Measurements from ENCODE around the gene NES. TPM values are rescaled to one million over a fixed set of nuclear protein-coding genes. Genes with fewer than 3 reads are reported as not detected.

NES gene
- polyA plus RNA-seq, 4 donors: 0.22 to 17.9 (median 6.4) TPM

- FAIRE-seq (no peak), DNase-seq (peak in 1 of 2 donors; percentile 60)
- Histone ChIP-seq H3K4me3 (ENCODE audit: low read depth in 1 of 3, low read length in 3 of 3) (no peak overlapping the region), H3K4me1 (ENCODE audit: control insufficient read depth in 3 of 3, insufficient read depth in 2 of 3, low read depth in 1 of 3, low read length in 2 of 3) (peaks cover 0 to 19% (median 0%) of the 10 kb centered on the region in 3 donors), H3K27me3 (ENCODE audit: control insufficient read depth in 3 of 3, insufficient read depth in 3 of 3, low read length in 3 of 3) (peaks cover 6 to 30% (median 12%) of the 10 kb centered on the region in 3 donors), H3K36me3 (ENCODE audit: control insufficient read depth in 3 of 3, insufficient read depth in 2 of 3, low read depth in 1 of 3, low read length in 3 of 3) (no peaks in the 10 kb centered on the region), H3K9me3 (ENCODE audit: control insufficient read depth in 2 of 2, insufficient read depth in 1 of 2, low read depth in 1 of 2, low read length in 1 of 2) (no peaks in the 10 kb centered on the region), H3K27ac (ENCODE audit: low read depth in 1 of 3, low read length in 2 of 3) (no peak overlapping the region)
- 61 to 82% (median 71%) methylated on average over 8 of the region's 8 CpGs for WGBS, 3 donors
Measured at GRCh38 chr1:156681196-156681960, 4.2 kb upstream of the NES start.

- H3K4me1 ChIP-seq (ENCODE audit: control insufficient read depth in 3 of 3, insufficient read depth in 2 of 3, low read depth in 1 of 3, low read length in 2 of 3): peaks cover 0 to 19% (median 0%) of the 10 kb centered on the region in 3 donors
- H3K36me3 ChIP-seq (ENCODE audit: control insufficient read depth in 3 of 3, insufficient read depth in 2 of 3, low read depth in 1 of 3, low read length in 3 of 3): no peaks in the 10 kb centered on the region
- H3K27ac ChIP-seq (ENCODE audit: low read depth in 1 of 3, low read length in 2 of 3): no peak overlapping the region
- 39 to 61% (median 58%) methylated on average over 2 of the region's 2 CpGs for WGBS, 3 donors
- peaks cover 7 to 44% (median 13%) of the 10 kb centered on the region in 3 donors for H3K27me3 ChIP-seq (ENCODE audit: control insufficient read depth in 3 of 3, insufficient read depth in 3 of 3, low read length in 3 of 3)
- H3K4me3 ChIP-seq (ENCODE audit: low read depth in 1 of 3, low read length in 3 of 3): no peak overlapping the region
- DNase-seq (no peak), FAIRE-seq (no peak)
- H3K9me3 ChIP-seq (ENCODE audit: control insufficient read depth in 2 of 2, insufficient read depth in 1 of 2, low read depth in 1 of 2, low read length in 1 of 2): no peaks in the 10 kb centered on the region
Measured at GRCh38 chr1:156680056-156680455, 2.8 kb upstream of the NES start.

GRCh38 chr1:156677616-156678596 lies 699 bp upstream of the NES start:
- peak overlapping the region in 1 of 3 donors; percentile 53 for H3K4me3 ChIP-seq (ENCODE audit: low read depth in 1 of 3, low read length in 3 of 3)
- H3K9me3 ChIP-seq (ENCODE audit: control insufficient read depth in 2 of 2, insufficient read depth in 1 of 2, low read depth in 1 of 2, low read length in 1 of 2): no peaks in the 10 kb centered on the region
- peak; percentile 58 to 84 for DNase-seq
- H3K4me1 ChIP-seq (ENCODE audit: control insufficient read depth in 3 of 3, insufficient read depth in 2 of 3, low read depth in 1 of 3, low read length in 2 of 3): peaks cover 0 to 37% (median 4%) of the 10 kb centered on the region in 3 donors
- peaks cover 7 to 42% (median 13%) of the 10 kb centered on the region in 3 donors for H3K27me3 ChIP-seq (ENCODE audit: control insufficient read depth in 3 of 3, insufficient read depth in 3 of 3, low read length in 3 of 3)
- FAIRE-seq: no peak
- H3K27ac ChIP-seq (ENCODE audit: low read depth in 1 of 3, low read length in 2 of 3): peak overlapping the region in 2 of 3 donors; percentile 35 to 64
- peaks cover 0 to 14% (median 0%) of the 10 kb centered on the region in 3 donors for H3K36me3 ChIP-seq (ENCODE audit: control insufficient read depth in 3 of 3, insufficient read depth in 2 of 3, low read depth in 1 of 3, low read length in 3 of 3)
- WGBS, 3 donors: 2 to 4% (median 3%) methylated on average over 22 of the region's 22 CpGs

GRCh38 chr1:156676114-156676819 lies 940 bp downstream of the NES start:
- peaks cover 0 to 19% (median 0%) of the 10 kb centered on the region in 3 donors for H3K36me3 ChIP-seq (ENCODE audit: control insufficient read depth in 3 of 3, insufficient read depth in 2 of 3, low read depth in 1 of 3, low read length in 3 of 3)
- peak overlapping the region in 2 of 3 donors; percentile 21 to 53 for H3K4me3 ChIP-seq (ENCODE audit: low read depth in 1 of 3, low read length in 3 of 3)
- no peak for DNase-seq
- H3K27me3 ChIP-seq (ENCODE audit: control insufficient read depth in 3 of 3, insufficient read depth in 3 of 3, low read length in 3 of 3): peaks cover 7 to 42% (median 8%) of the 10 kb centered on the region in 3 donors
- WGBS, 3 donors: 16 to 25% (median 21%) methylated on average over 48 to 49 of the region's 49 CpGs
- peak overlapping the region in 2 of 3 donors; percentile 19 to 62 for H3K27ac ChIP-seq (ENCODE audit: low read depth in 1 of 3, low read length in 2 of 3)
- H3K4me1 ChIP-seq (ENCODE audit: control insufficient read depth in 3 of 3, insufficient read depth in 2 of 3, low read depth in 1 of 3, low read length in 2 of 3): peaks cover 0 to 31% (median 4%) of the 10 kb centered on the region in 3 donors
- no peaks in the 10 kb centered on the region for H3K9me3 ChIP-seq (ENCODE audit: control insufficient read depth in 2 of 2, insufficient read depth in 1 of 2, low read depth in 1 of 2, low read length in 1 of 2)
- FAIRE-seq: no peak

GRCh38 chr1:156675210-156676113 lies 1.7 kb downstream of the NES start:
- Histone ChIP-seq H3K4me3 (ENCODE audit: low read depth in 1 of 3, low read length in 3 of 3) (peak overlapping the region in 1 of 3 donors; percentile 28), H3K4me1 (ENCODE audit: control insufficient read depth in 3 of 3, insufficient read depth in 2 of 3, low read depth in 1 of 3, low read length in 2 of 3) (peaks cover 0 to 31% (median 4%) of the 10 kb centered on the region in 3 donors), H3K36me3 (ENCODE audit: control insufficient read depth in 3 of 3, insufficient read depth in 2 of 3, low read depth in 1 of 3, low read length in 3 of 3) (peaks cover 0 to 19% (median 0%) of the 10 kb centered on the region in 3 donors), H3K9me3 (ENCODE audit: control insufficient read depth in 2 of 2, insufficient read depth in 1 of 2, low read depth in 1 of 2, low read length in 1 of 2) (no peaks in the 10 kb centered on the region), H3K27me3 (ENCODE audit: control insufficient read depth in 3 of 3, insufficient read depth in 3 of 3, low read length in 3 of 3) (peaks cover 7 to 42% (median 8%) of the 10 kb centered on the region in 3 donors), H3K27ac (ENCODE audit: low read depth in 1 of 3, low read length in 2 of 3) (peak overlapping the region in 2 of 3 donors; percentile 17 to 19)
- FAIRE-seq (no peak), DNase-seq (peak in 1 of 2 donors; percentile 21)
- WGBS, 3 donors: 59 to 74% (median 61%) methylated on average over 13 to 18 of the region's 18 CpGs

GRCh38 chr1:156673387-156674121 lies 3.7 kb downstream of the NES start:
- H3K9me3 ChIP-seq (ENCODE audit: control insufficient read depth in 2 of 2, insufficient read depth in 1 of 2, low read depth in 1 of 2, low read length in 1 of 2): no peaks in the 10 kb centered on the region
- peaks cover 0 to 34% (median 4%) of the 10 kb centered on the region in 3 donors for H3K4me1 ChIP-seq (ENCODE audit: control insufficient read depth in 3 of 3, insufficient read depth in 2 of 3, low read depth in 1 of 3, low read length in 2 of 3)
- peak in 1 of 2 donors; percentile 65 for DNase-seq
- H3K27ac ChIP-seq (ENCODE audit: low read depth in 1 of 3, low read length in 2 of 3): peak overlapping the region in 2 of 3 donors; percentile 13
- peaks cover 7 to 33% (median 8%) of the 10 kb centered on the region in 3 donors for H3K27me3 ChIP-seq (ENCODE audit: control insufficient read depth in 3 of 3, insufficient read depth in 3 of 3, low read length in 3 of 3)
- 46 to 66% (median 64%) methylated on average over 8 of the region's 8 CpGs for WGBS, 3 donors
- no peak for FAIRE-seq
- H3K4me3 ChIP-seq (ENCODE audit: low read depth in 1 of 3, low read length in 3 of 3): no peak overlapping the region
- peaks cover 0 to 19% (median 0%) of the 10 kb centered on the region in 3 donors for H3K36me3 ChIP-seq (ENCODE audit: control insufficient read depth in 3 of 3, insufficient read depth in 2 of 3, low read depth in 1 of 3, low read length in 3 of 3)

GRCh38 chr1:156671804-156672203 lies 5.4 kb downstream of the NES start:
- peaks cover 0 to 36% (median 6%) of the 10 kb centered on the region in 3 donors for H3K4me1 ChIP-seq (ENCODE audit: control insufficient read depth in 3 of 3, insufficient read depth in 2 of 3, low read depth in 1 of 3, low read length in 2 of 3)
- FAIRE-seq: no peak

More at GRCh38 chr1:156671804-156672203, 5.4 kb downstream of the NES start:
- Histone ChIP-seq H3K9me3 (ENCODE audit: control insufficient read depth in 2 of 2, insufficient read depth in 1 of 2, low read depth in 1 of 2, low read length in 1 of 2) (no peaks in the 10 kb centered on the region), H3K27ac (ENCODE audit: low read depth in 1 of 3, low read length in 2 of 3) (no peak overlapping the region), H3K27me3 (ENCODE audit: control insufficient read depth in 3 of 3, insufficient read depth in 3 of 3, low read length in 3 of 3) (peaks cover 2 to 16% (median 4%) of the 10 kb centered on the region in 3 donors), H3K4me3 (ENCODE audit: low read depth in 1 of 3, low read length in 3 of 3) (no peak overlapping the region), H3K36me3 (ENCODE audit: control insufficient read depth in 3 of 3, insufficient read depth in 2 of 3, low read depth in 1 of 3, low read length in 3 of 3) (peaks cover 0 to 19% (median 0%) of the 10 kb centered on the region in 3 donors)
- no peak for DNase-seq
- WGBS, 3 donors: 90 to 94% (median 93%) methylated on average over 2 of the region's 2 CpGs
